ENCODE data around the gene CDH15.
A peak's percentile ranks its signal among the peaks of the same experiment; 100 is the strongest.

Gene CDH15

GRCh38 chr16:89217388-89218191 lies 46.0 kb downstream of the CDH15 start, which contains the start of gene ZNF778 (continued):
- TF ChIP-seq REST (tag by site-specific recombination; IDR thresholded peaks at IDR 0.05) (no peak), HOXC10 (CRISPR knock-in tag; IDR thresholded peaks at IDR 0.05) (no peak), ZNF214 (tag by site-specific recombination; IDR thresholded peaks at IDR 0.05; ENCODE audit: borderline replicate concordance) (no peak), ZNF398 (tag by site-specific recombination; IDR thresholded peaks at IDR 0.05) (no peak), ZIC2 (tag by site-specific recombination; IDR thresholded peaks at IDR 0.05) (no peak), BCL11A (tag by site-specific recombination; IDR thresholded peaks at IDR 0.05; ENCODE audit: low read depth) (peak; percentile 14; the same call in 1 of the 2 replicates), ZNF548 (tag by site-specific recombination; IDR thresholded peaks at IDR 0.05) (no peak), TSHZ1 (tag by site-specific recombination; IDR thresholded peaks at IDR 0.05; ENCODE audit: borderline replicate concordance) (no peak), ZNF501 (tag by site-specific recombination; IDR thresholded peaks at IDR 0.05) (peak; percentile 75), ZNF354C (tag by site-specific recombination; IDR thresholded peaks at IDR 0.05; ENCODE audit: borderline replicate concordance, low read depth) (no peak), ZNF488 (tag by site-specific recombination; IDR thresholded peaks at IDR 0.05) (no peak), KLF1 (tag by site-specific recombination; IDR thresholded peaks at IDR 0.05) (peak; percentile 51), ZFP37 (tag by site-specific recombination; IDR thresholded peaks at IDR 0.05) (no peak), ZNF423 (tag by site-specific recombination; IDR thresholded peaks at IDR 0.05) (peak; percentile 83), ZNF791 (tag by site-specific recombination; IDR thresholded peaks at IDR 0.05) (no peak), REPIN1 (tag by site-specific recombination; IDR thresholded peaks at IDR 0.05; ENCODE audit: low read depth) (peak; percentile 39; the same call in 1 of the 2 replicates), ZNF629 (tag by site-specific recombination; IDR thresholded peaks at IDR 0.05) (peak; percentile 92), ZNF777 (tag by site-specific recombination; IDR thresholded peaks at IDR 0.05; ENCODE audit: borderline replicate concordance) (no peak), ZBTB17 (tag by site-specific recombination; IDR thresholded peaks at IDR 0.05) (peak; percentile 57; the same call in 1 of the 2 replicates), ZNF18 (tag by site-specific recombination; IDR thresholded peaks at IDR 0.05) (no peak), ZNF19 (tag by site-specific recombination; IDR thresholded peaks at IDR 0.05; ENCODE audit: low read depth) (no peak), ZSCAN4 (tag by site-specific recombination; IDR thresholded peaks at IDR 0.05) (no peak), INSM2 (tag by site-specific recombination; IDR thresholded peaks at IDR 0.05) (no peak)
